B cell (primary cell): ENCODE results near the gene SLC1A2. TPM values are rescaled to one million over a fixed set of nuclear protein-coding genes. Genes with fewer than 3 reads are reported as not detected.

Source experiments
- ATAC-seq: fragments of 200-7000 bp; cut with Tn5 transposase; one replicate; pipeline ENCODE4 v1.10.0; 2021; ENCODE audit warnings: low read depth, mild to moderate bottlenecking, moderate number of reproducible peaks, moderate library complexity
- CTCF ChIA-PET: fragments of 350-600 bp; sonication (Branson Sonifier 250); formaldehyde crosslinking; loops from one replicate; lab custom pipeline; 2021; ENCODE audit warnings: antibody characterized with exemption, inconsistent platforms; lab: Charles Lee
- POLR2A ChIA-PET: fragments of 350-600 bp; sonication (Branson Sonifier 250); formaldehyde crosslinking; loops from one replicate; lab custom pipeline; 2021; ENCODE audit warnings: antibody characterized with exemption; lab: Charles Lee
- DNase-seq: peaks from one replicate; pipeline ENCODE4 v3.0.0; 2013
- H2AFZ ChIP-seq: 2 replicates; pipeline ENCODE4 v1.6.1; 2012; ENCODE audit warnings: mild to moderate bottlenecking, low read depth, low read length; ENCODE audit not compliant: insufficient read depth, poor library complexity, severe bottlenecking
- H3K27ac ChIP-seq, 2 donors: 1 replicate in 1 of 2; 2 replicates in 1 of 2; pipeline ENCODE4 v1.5.1; 2012 to 2013; ENCODE audit warnings: low read length in 2 of 2, mild to moderate bottlenecking in 2 of 2, moderate library complexity in 1 of 2
- H3K27me3 ChIP-seq, 4 experiments: fragments of 200-600 bp in 1 of 4; sonication (generic) in 1 of 4; replicated peaks in 1 of 4; 1 replicate in 2 of 4; 2 replicates in 2 of 4; pipeline versions ENCODE4 v1.6.1 to v1.7.0; 2013 to 2016; ENCODE audit warnings: low read length in 3 of 4, mild to moderate bottlenecking in 2 of 4, mixed read lengths in 1 of 4, moderate library complexity in 1 of 4; ENCODE audit not compliant: insufficient read depth in 4 of 4, control insufficient read depth in 3 of 4; ENCODE audit errors: control extremely low read depth in 1 of 4
- H3K36me3 ChIP-seq, 2 experiments: replicated peaks in 1 of 2; 1 replicate in 1 of 2; 2 replicates in 1 of 2; pipeline versions ENCODE4 v1.6.1 to v1.7.1; 2013; ENCODE audit warnings: low read length in 1 of 2; ENCODE audit not compliant: insufficient read depth in 2 of 2, control insufficient read depth in 1 of 2; ENCODE audit errors: control extremely low read depth in 1 of 2, extremely low read depth in 1 of 2
- H3K4me1 ChIP-seq, 2 donors: fragments of 200-600 bp in 1 of 2; sonication (generic) in 1 of 2; 1 replicate in 1 of 2; 2 replicates in 1 of 2; pipeline versions ENCODE4 v1.5.1 to v1.6.1; 2013 to 2017; ENCODE audit warnings: low read length in 2 of 2; ENCODE audit not compliant: control insufficient read depth in 2 of 2, insufficient read depth in 2 of 2
- H3K4me2 ChIP-seq: replicated peaks from 2 replicates; pipeline ENCODE3; 2012; ENCODE audit warnings: mild to moderate bottlenecking, low read depth, low read length; ENCODE audit not compliant: poor library complexity, severe bottlenecking
- H3K4me3 ChIP-seq, 5 experiments: fragments of 200-600 bp in 1 of 5; sonication (generic) in 1 of 5; 1 replicate in 3 of 5; 2 replicates in 2 of 5; pipeline versions ENCODE4 v1.5.1 to v1.7.0; 2011 to 2016; ENCODE audit warnings: low read length in 4 of 5, mild to moderate bottlenecking in 4 of 5, low read depth in 2 of 5, control low read depth in 1 of 5, moderate library complexity in 1 of 5; ENCODE audit not compliant: insufficient read depth in 1 of 5; ENCODE audit errors: control extremely low read depth in 1 of 5, extremely low read depth in 1 of 5
- H3K79me2 ChIP-seq: fragments of 200-600 bp; sonication (generic); one replicate; pipeline ENCODE4 v1.6.0; 2016; ENCODE audit warnings: low read length; ENCODE audit not compliant: control insufficient read depth, insufficient read depth
- H3K9ac ChIP-seq: fragments of 200-600 bp; sonication (generic); 2 replicates; pipeline ENCODE4 v1.6.1; 2017; ENCODE audit warnings: mild to moderate bottlenecking, low read length, moderate library complexity
- H3K9me3 ChIP-seq, 3 donors: one replicate each; pipeline versions ENCODE4 v1.6.1 to v1.7.1; 2013; ENCODE audit warnings: low read length in 2 of 3; ENCODE audit not compliant: control insufficient read depth in 2 of 3, insufficient read depth in 1 of 3; ENCODE audit errors: control extremely low read depth in 1 of 3
- H4K20me1 ChIP-seq: 2 replicates; pipeline ENCODE4 v1.6.0; 2012; ENCODE audit warnings: mild to moderate bottlenecking, low read length; ENCODE audit not compliant: insufficient read depth, control insufficient read depth, poor library complexity, severe bottlenecking
- H3K27ac Mint-ChIP-seq: one replicate; pipeline ENCODE4 v1.8.0; 2021; ENCODE audit warnings: mixed read lengths
- H3K27me3 Mint-ChIP-seq: one replicate; pipeline ENCODE4 v1.8.0; 2021; ENCODE audit warnings: mixed read lengths
- H3K4me1 Mint-ChIP-seq: one replicate; pipeline ENCODE4 v1.8.0; 2021; ENCODE audit warnings: mixed read lengths
- H3K4me3 Mint-ChIP-seq: one replicate; pipeline ENCODE4 v1.8.0; 2021; ENCODE audit warnings: mixed read lengths
- H3K9me3 Mint-ChIP-seq: one replicate; pipeline ENCODE4 v1.8.0; 2022; ENCODE audit warnings: mixed read lengths; ENCODE audit not compliant: insufficient read depth
- EZH2 ChIP-seq: IDR thresholded peaks from 2 replicates; pipeline ENCODE4 v1.6.1; 2012; ENCODE audit warnings: borderline replicate concordance, low read depth, mild to moderate bottlenecking, moderate library complexity, low read length; ENCODE audit not compliant: insufficient read depth, poor library complexity, severe bottlenecking
- WGBS: methylation state at CpG from one replicate; pipeline ENCODE4 v1.1.5; 2013; ENCODE audit warnings: missing lambda C conversion rate; ENCODE audit not compliant: insufficient coverage; 5-methylcytosine and 5-hydroxymethylcytosine counted together
- intact Hi-C: fragments of 100-400 bp; cut with micrococcal nuclease; formaldehyde crosslinking; loops from one replicate; pipeline ENCODE4 v1.10.0; 2022
- polyA plus RNA-seq: library from polyadenylated mRNA; depleted of rRNA; stranded (reverse); fragments of >200 nt; gene quantifications from 2 replicates; pipeline ENCODE4 v1.2.3, GENCODE V29; 2012
- total RNA-seq, 2 donors: library from RNA; stranded (reverse); fragments of 120-200 nt in 1 of 2; gene quantifications; 1 replicate in 1 of 2; 2 replicates in 1 of 2; pipeline versions ENCODE4 v1.2.3 to v1.2.4, GENCODE V29; 2013 to 2022
- TF ChIP-seq, protein P1 (sequence below): fragments of 200-600 bp; IDR thresholded peaks from one replicate; pipeline ENCODE4 v1.8.0; 2022; ENCODE audit warnings: antibody characterized with exemption, mild to moderate bottlenecking

SLC1A2 gene
- total and polyA plus RNA-seq, 2 donors (not counting 1 experiment from before 2014, with no cell fraction given): not detected

DNA sequence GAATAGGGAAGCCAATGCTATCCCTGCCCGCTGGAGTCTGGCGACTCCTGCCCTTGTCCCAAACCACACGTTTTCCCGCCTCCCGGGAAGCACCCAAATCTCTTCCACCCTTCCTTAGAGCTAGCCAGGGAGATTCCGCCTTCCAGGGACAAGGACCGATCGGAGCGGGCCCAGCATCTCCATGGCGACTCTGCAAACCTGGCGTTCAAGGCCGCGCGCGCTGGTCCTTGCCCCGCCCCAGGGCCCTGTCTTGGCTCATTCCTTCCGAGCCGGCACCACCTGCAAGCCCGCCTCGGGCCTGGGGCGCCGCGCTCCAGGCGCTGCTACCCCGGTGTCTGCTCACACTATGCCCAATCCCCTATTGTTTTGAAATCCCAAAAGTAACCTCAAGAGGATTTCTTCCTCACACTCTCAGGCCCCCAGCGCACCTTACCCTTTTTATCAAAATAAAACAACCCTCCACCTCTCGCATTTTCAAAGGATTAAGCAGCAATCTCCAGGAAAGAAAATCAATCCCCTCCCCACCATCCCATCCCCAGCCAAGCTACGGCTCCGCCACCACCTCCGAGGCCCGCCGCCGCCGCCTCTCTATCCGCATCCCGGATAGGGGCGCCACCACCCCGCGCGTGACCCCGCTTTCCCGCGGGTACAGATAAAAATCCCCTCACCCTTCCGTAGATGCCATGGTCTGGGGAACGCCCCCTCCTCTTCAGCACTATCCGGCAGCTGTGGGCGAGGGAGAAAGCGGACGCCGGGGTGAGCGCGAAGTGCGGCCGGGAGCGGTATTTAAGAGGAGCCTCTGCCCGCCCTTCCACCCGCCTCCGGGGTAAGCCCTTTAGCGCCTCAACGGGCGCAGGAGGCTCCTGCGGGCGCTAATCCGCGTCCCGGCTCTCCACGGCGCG is 825 bp downstream of the SLC1A2 start:
- ATAC-seq: no peak
- H3K27me3 Mint-ChIP-seq: peaks cover 81% of the 10 kb centered on the region
- H3K4me3 Mint-ChIP-seq: peak overlapping the region; percentile 77
- Histone ChIP-seq H3K9ac (no peak overlapping the region), H3K4me2 (peak overlapping the region; percentile 67), H3K4me1 (peaks cover 19 to 23% of the 10 kb centered on the region in 2 donors), H3K79me2 (no peaks in the 10 kb centered on the region), H3K36me3 (no peaks in the 10 kb centered on the region), H3K9me3 (no peaks in the 10 kb centered on the region), H2AFZ (peak overlapping the region; percentile 16), H3K4me3 (no peak overlapping the region), H3K27me3 (peaks cover 0 to 51% (median 37%) of the 10 kb centered on the region in 4 experiments), H3K27ac (no peak overlapping the region), H4K20me1 (no peaks in the 10 kb centered on the region)
- CTCF ChIA-PET: no interaction called here
- DNase-seq: no peak
- 4% methylated on average over 69 of the region's 69 CpGs for WGBS
- no peaks in the 10 kb centered on the region for H3K9me3 Mint-ChIP-seq
- TF ChIP-seq, protein P1, sequence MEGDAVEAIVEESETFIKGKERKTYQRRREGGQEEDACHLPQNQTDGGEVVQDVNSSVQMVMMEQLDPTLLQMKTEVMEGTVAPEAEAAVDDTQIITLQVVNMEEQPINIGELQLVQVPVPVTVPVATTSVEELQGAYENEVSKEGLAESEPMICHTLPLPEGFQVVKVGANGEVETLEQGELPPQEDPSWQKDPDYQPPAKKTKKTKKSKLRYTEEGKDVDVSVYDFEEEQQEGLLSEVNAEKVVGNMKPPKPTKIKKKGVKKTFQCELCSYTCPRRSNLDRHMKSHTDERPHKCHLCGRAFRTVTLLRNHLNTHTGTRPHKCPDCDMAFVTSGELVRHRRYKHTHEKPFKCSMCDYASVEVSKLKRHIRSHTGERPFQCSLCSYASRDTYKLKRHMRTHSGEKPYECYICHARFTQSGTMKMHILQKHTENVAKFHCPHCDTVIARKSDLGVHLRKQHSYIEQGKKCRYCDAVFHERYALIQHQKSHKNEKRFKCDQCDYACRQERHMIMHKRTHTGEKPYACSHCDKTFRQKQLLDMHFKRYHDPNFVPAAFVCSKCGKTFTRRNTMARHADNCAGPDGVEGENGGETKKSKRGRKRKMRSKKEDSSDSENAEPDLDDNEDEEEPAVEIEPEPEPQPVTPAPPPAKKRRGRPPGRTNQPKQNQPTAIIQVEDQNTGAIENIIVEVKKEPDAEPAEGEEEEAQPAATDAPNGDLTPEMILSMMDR: no peak
- TF ChIP-seq EZH2: no peak
- peaks cover 13% of the 10 kb centered on the region for H3K4me1 Mint-ChIP-seq
- POLR2A ChIA-PET: no interaction called here
- intact Hi-C loops: loop anchor here (5.0 kb wide), 1 partner anchor 901 kb away; no protein-coding TSS in a partner anchor
- H3K27ac Mint-ChIP-seq: no peak overlapping the region

DNA sequence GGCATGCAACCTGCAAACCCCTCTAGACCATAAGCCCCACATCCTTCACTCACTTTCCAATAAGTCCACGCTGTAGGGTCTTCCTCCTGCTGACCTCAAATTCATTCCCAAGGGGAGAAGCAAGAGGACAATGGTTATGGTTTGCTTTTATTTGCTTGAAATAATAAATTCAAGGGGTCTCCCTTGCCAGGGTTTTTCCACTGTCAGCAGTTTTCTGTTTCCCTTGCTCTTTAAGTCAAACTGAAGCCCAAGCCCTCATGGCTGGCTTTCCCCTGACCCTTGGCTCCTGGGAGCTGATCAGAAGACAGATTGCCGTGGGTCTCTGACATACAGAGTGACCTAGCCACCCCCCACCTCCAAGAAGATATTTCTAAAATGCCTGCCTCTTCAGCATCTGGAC is 3.9 kb downstream of the SLC1A2 start:
- DNase-seq: no peak
- Mint-ChIP-seq H3K4me1 (peaks cover 11% of the 10 kb centered on the region), H3K27ac (no peak overlapping the region), H3K27me3 (peaks cover 62% of the 10 kb centered on the region), H3K4me3 (no peak overlapping the region), H3K9me3 (no peaks in the 10 kb centered on the region)
- Histone ChIP-seq H4K20me1 (no peaks in the 10 kb centered on the region), H3K4me1 (peaks cover 19 to 21% of the 10 kb centered on the region in 2 donors), H3K4me2 (no peak overlapping the region), H3K36me3 (no peaks in the 10 kb centered on the region), H3K9me3 (no peaks in the 10 kb centered on the region), H2AFZ (no peak overlapping the region), H3K9ac (no peak overlapping the region), H3K4me3 (no peak overlapping the region), H3K79me2 (no peaks in the 10 kb centered on the region), H3K27me3 (peaks cover 0 to 33% (median 23%) of the 10 kb centered on the region in 4 experiments), H3K27ac (no peak overlapping the region)
- no peak for ATAC-seq
- intact Hi-C loops: loop anchor here (5.0 kb wide), 1 partner anchor 898 kb away; no protein-coding TSS in a partner anchor
- WGBS: 78% methylated on average over 1 of the region's 2 CpGs
- ChIA-PET POLR2A (no interaction called here), CTCF (no interaction called here)
- no peak for TF ChIP-seq EZH2
- TF ChIP-seq, protein P1: no peak
